H1 (cell line): ENCODE data around the gene SMG7. TPM values are rescaled to one million over a fixed set of nuclear protein-coding genes. Genes with fewer than 3 reads are reported as not detected.

Experiments
- FOSL1 ChIP-seq: IDR thresholded peaks from 2 replicates; pipeline ENCODE4 v1.6.1; 2011; ENCODE audit warnings: mild to moderate bottlenecking, low read depth, low read length, moderate library complexity; ENCODE audit not compliant: insufficient read depth
- GABPA ChIP-seq: IDR thresholded peaks from 2 replicates; pipeline ENCODE4 v1.6.1; 2011; ENCODE audit warnings: mild to moderate bottlenecking, low read length, moderate library complexity, borderline replicate concordance; ENCODE audit not compliant: insufficient read depth
- KDM4A ChIP-seq: IDR thresholded peaks from one replicate; pipeline ENCODE4 v1.7.1; 2012; ENCODE audit warnings: low read depth, mild to moderate bottlenecking, moderate library complexity, low read length, inconsistent platforms; ENCODE audit not compliant: severe bottlenecking
- polyA plus RNA-seq, 7 experiments: library from polyadenylated mRNA; depleted of rRNA in 3 of 7; stranded (reverse) in 5 of 7; unstranded in 2 of 7; fragments of >200 nt in 5 of 7; fragments of 200-250 nt in 2 of 7; gene quantifications; 1 replicate in 5 of 7; 2 replicates in 1 of 7; 4 replicates in 1 of 7; pipeline versions ENCODE4 v1.2.1 to v1.2.3, GENCODE V29; 2011 to 2013; ENCODE audit warnings: missing spikeins in 2 of 7, mixed read lengths in 2 of 7
- total RNA-seq: library from RNA; stranded (reverse); fragmentation: NEBNext Ultra II Directional; extraction: Animal tissue kit (Norgen Biotek cat#: 25700); gene quantifications from 2 replicates; pipeline ENCODE4 v1.2.1, GENCODE V29; 2021

SMG7 gene
- total and polyA plus RNA-seq, 2 of the 8 experiments (the other 6 are each of a cell fraction or from before 2014, with no cell fraction given) = 39.3 to 65.6 TPM

- TF ChIP-seq KDM4A (no peak), GABPA (no peak), FOSL1 (no peak)
Observed at GRCh38 chr1:183438060-183438459, 34.2 kb upstream of the SMG7 start (continued).
